Panc1 (cell line): ENCODE data around the gene CUX1. TPM values are rescaled to one million over a fixed set of nuclear protein-coding genes. Genes with fewer than 3 reads are reported as not detected.

Experiments used
- ATAC-seq: fragments of 200-7000 bp; cut with Tn5 transposase; 2 replicates; pipeline ENCODE4 v1.9.1; 2020; ENCODE audit warnings: mild to moderate bottlenecking, moderate library complexity
- BruUV-seq: library from RNA; stranded (reverse); fragments of 400-500 nt; replicated peaks from 2 replicates; lab custom pipeline; 2021; lab: Mats Ljungman, UMichigan
- CTCF ChIA-PET: fragments of 300-600 bp; sonication (Branson Sonifier 250); formaldehyde crosslinking; loops from one replicate; lab custom pipeline; 2022; ENCODE audit warnings: antibody characterized with exemption; lab: Charles Lee
- POLR2A ChIA-PET: fragments of 300-600 bp; sonication (Branson Sonifier 250); formaldehyde crosslinking; loops from one replicate; lab custom pipeline; 2022; ENCODE audit warnings: antibody characterized with exemption; lab: Charles Lee
- DNase-seq: peaks from one replicate; pipeline ENCODE4 v3.0.0-alpha.2; 2010; ENCODE audit warnings: low read depth, low spot score
- H3K27ac ChIP-seq: 2 replicates; pipeline ENCODE4 v1.5.1; 2011; ENCODE audit warnings: mild to moderate bottlenecking, low read length, inconsistent platforms
- H3K27me3 ChIP-seq: fragments of 200-500 bp; sonication (Bioruptor generic); 2 replicates; pipeline ENCODE4 v1.6.0; 2014; ENCODE audit warnings: low read length, inconsistent platforms; ENCODE audit not compliant: control insufficient read depth, insufficient read depth
- H3K36me3 ChIP-seq: fragments of 200-500 bp; sonication (Bioruptor generic); 2 replicates; pipeline ENCODE4 v1.5.1; 2014; ENCODE audit warnings: inconsistent platforms, mild to moderate bottlenecking, low read length, moderate library complexity; ENCODE audit not compliant: control insufficient read depth, insufficient read depth
- H3K4me1 ChIP-seq: 2 replicates; pipeline ENCODE4 v1.5.1; 2011; ENCODE audit warnings: inconsistent platforms, mild to moderate bottlenecking, low read length, moderate library complexity; ENCODE audit not compliant: control insufficient read depth, insufficient read depth
- H3K4me3 ChIP-seq, 2 experiments: 2 replicates each; pipeline ENCODE4 v1.5.1; 2011 to 2012; ENCODE audit warnings: low read depth in 2 of 2, low read length in 2 of 2, mild to moderate bottlenecking in 2 of 2, inconsistent platforms in 1 of 2, moderate library complexity in 1 of 2
- H3K9me3 ChIP-seq: fragments of 200-500 bp; sonication (Bioruptor generic); 2 replicates; pipeline ENCODE4 v1.5.1; 2014; ENCODE audit warnings: low read depth, mild to moderate bottlenecking, inconsistent platforms, low read length, moderate library complexity; ENCODE audit not compliant: control insufficient read depth, insufficient read depth
- CTCF ChIP-seq: fragments of 450-650 bp; IDR thresholded peaks from 2 replicates; pipeline ENCODE4 v1.5.1; 2017; ENCODE audit warnings: mild to moderate bottlenecking
- POLR2AphosphoS5 ChIP-seq: IDR thresholded peaks from 2 replicates; pipeline ENCODE4 v1.6.1; 2012; ENCODE audit warnings: mild to moderate bottlenecking, low read depth, low read length, moderate library complexity
- REST ChIP-seq, 2 experiments: IDR thresholded peaks; 2 replicates each; pipeline ENCODE4 v1.6.1; 2011 to 2012; ENCODE audit warnings: low read depth in 2 of 2, control low read depth in 1 of 2, low read length in 1 of 2, mild to moderate bottlenecking in 1 of 2, moderate library complexity in 1 of 2; ENCODE audit not compliant: insufficient read depth in 1 of 2
- SIN3A ChIP-seq: IDR thresholded peaks from 2 replicates; pipeline ENCODE4 v1.6.1; 2012; ENCODE audit warnings: low read depth, mild to moderate bottlenecking, low read length, moderate library complexity, borderline replicate concordance; ENCODE audit not compliant: insufficient read depth
- TCF7L2 ChIP-seq: IDR thresholded peaks from 2 replicates; pipeline ENCODE4 v1.6.1; 2011; ENCODE audit warnings: mild to moderate bottlenecking, low read depth, low read length, inconsistent platforms
- in situ Hi-C: cut with HindIII; loops from 2 replicates; pipeline ENCODE4 v1.10.0; 2016; ENCODE audit warnings: low sequenced_read_pairs, low pct_unique_long_range_greater_than_20kb
- intact Hi-C: fragments of 100-400 bp; cut with micrococcal nuclease; formaldehyde crosslinking; loops from one replicate; pipeline ENCODE4 v1.10.0; 2022; ENCODE audit not compliant: unreplicated experiment
- total RNA-seq: library from RNA; stranded (reverse); gene quantifications from one replicate; pipeline ENCODE4 v1.2.1, GENCODE V29; 2021; ENCODE audit not compliant: unreplicated experiment

The CUX1 gene
- total RNA-seq, 1 experiment from 2014 or later, result 50.9 TPM

GRCh38 chr7:102303669-102304422 is 486.4 kb downstream of the CUX1 start:
- no peak overlapping the region for H3K27ac ChIP-seq
- no peak overlapping the region for H3K4me3 ChIP-seq
- H3K27me3 ChIP-seq, result no peaks in the 10 kb centered on the region
- no peaks in the 10 kb centered on the region for H3K36me3 ChIP-seq
- ATAC-seq (no peak), DNase-seq (no peak)
- no TSS peak for BruUV-seq
- in situ Hi-C loops (no loop called here), intact Hi-C loops (no loop called here)
- ChIA-PET CTCF (interaction anchor here (0.5 kb wide), 1 partner anchor 834 kb away, joined by 5 read pairs; no protein-coding TSS in a partner anchor), POLR2A (no interaction called here)
- TF ChIP-seq REST (IDR thresholded peaks at IDR 0.05; ENCODE audit: insufficient read depth in 1 of 2, low read depth in 2 of 2, low read length in 1 of 2) (no peak), POLR2AphosphoS5 (no peak), SIN3A (no peak), TCF7L2 (no peak), CTCF (no peak)
- peaks cover 3% of the 10 kb centered on the region; the same call in 1 of the 2 replicates for H3K4me1 ChIP-seq
- no peaks in the 10 kb centered on the region for H3K9me3 ChIP-seq

- in situ Hi-C loops, result no loop called here
- TF ChIP-seq POLR2AphosphoS5 (no peak), CTCF (no peak), TCF7L2 (no peak), REST (IDR thresholded peaks at IDR 0.05; ENCODE audit: insufficient read depth in 1 of 2, low read depth in 2 of 2, low read length in 1 of 2) (no peak), SIN3A (no peak)
- Histone ChIP-seq H3K36me3 (no peaks in the 10 kb centered on the region), H3K4me3 (no peak overlapping the region), H3K4me1 (peaks cover 3% of the 10 kb centered on the region; the same call in 1 of the 2 replicates), H3K9me3 (no peaks in the 10 kb centered on the region), H3K27me3 (no peaks in the 10 kb centered on the region), H3K27ac (no peak overlapping the region)
- intact Hi-C loops, result no loop called here
- POLR2A ChIA-PET, result no interaction called here
- CTCF ChIA-PET, result no interaction called here
- no TSS peak for BruUV-seq
- ATAC-seq, result 0 out of 2 replicates have a peak, but pooled peaks have one; percentile 45
- DNase-seq, result no peak
These were observed 487.2 kb downstream of the CUX1 start for GRCh38 chr7:102304668-102305067.
